Testis (tissue), 2 donors: ENCODE measurements around the gene COX7A2L.

Source experiments
- CTCF ChIP-seq, 3 experiments: fragments of 450-650 bp in 2 of 3; fragments of 200-600 bp in 1 of 3; sonication (generic) in 1 of 3; IDR thresholded peaks; one replicate each; pipeline ENCODE4 v1.5.1; 2016 to 2019; ENCODE audit warnings: antibody characterized with exemption in 3 of 3, mild to moderate bottlenecking in 2 of 3, moderate library complexity in 1 of 3
- POLR2A ChIP-seq: fragments of 450-650 bp; IDR thresholded peaks from one replicate; pipeline ENCODE4 v1.6.1; 2017; ENCODE audit warnings: antibody characterized with exemption, mild to moderate bottlenecking, moderate library complexity

- TF ChIP-seq CTCF (IDR thresholded peaks at IDR 0.05) (no peak), POLR2A (no peak)
Measured at GRCh38 chr2:42325609-42326008, 35.4 kb downstream of the COX7A2L start.
